ENCODE data around the gene ARHGAP25.

GRCh38 chr2:68690851-68691250 lies 43.8 kb upstream of the ARHGAP25 start:
- TF ChIP-seq CTCF (IDR thresholded peaks at IDR 0.05) (no peak), POLR2A (IDR thresholded peaks at IDR 0.05) (no peak)

All from heart left ventricle (tissue), 13 donors.